Stimulated activated CD8-positive, alpha-beta memory T cell treated with anti-CD3 and anti-CD28 coated beads, Interleukin-7, amount 100 ng/mL, for 4 hours (primary cell): ENCODE measurements around the gene RNF223.
"Not testable (repeated sequence)": the region's sequence is repeated elsewhere in the genome, so short reads cannot be mapped to it uniquely, and the experiment has no call there.

ENCODE experiments used
- DNase-seq, 2 donors: peaks; one replicate each; pipeline ENCODE4 v3.0.0-alpha.2; 2020; ENCODE audit warnings: low read depth in 2 of 2

RNF223 gene

GRCh38 chr1:1060281-1061000 is 13.7 kb downstream of the RNF223 start:
- DNase-seq: no peak

GRCh38 chr1:1059494-1060280 is 14.4 kb downstream of the RNF223 start:
- peak; percentile 81 to 86 for DNase-seq

GRCh38 chr1:1058921-1059493 is 15.1 kb downstream of the RNF223 start:
- peak in 1 of 2 donors; percentile 35 for DNase-seq

DNA sequence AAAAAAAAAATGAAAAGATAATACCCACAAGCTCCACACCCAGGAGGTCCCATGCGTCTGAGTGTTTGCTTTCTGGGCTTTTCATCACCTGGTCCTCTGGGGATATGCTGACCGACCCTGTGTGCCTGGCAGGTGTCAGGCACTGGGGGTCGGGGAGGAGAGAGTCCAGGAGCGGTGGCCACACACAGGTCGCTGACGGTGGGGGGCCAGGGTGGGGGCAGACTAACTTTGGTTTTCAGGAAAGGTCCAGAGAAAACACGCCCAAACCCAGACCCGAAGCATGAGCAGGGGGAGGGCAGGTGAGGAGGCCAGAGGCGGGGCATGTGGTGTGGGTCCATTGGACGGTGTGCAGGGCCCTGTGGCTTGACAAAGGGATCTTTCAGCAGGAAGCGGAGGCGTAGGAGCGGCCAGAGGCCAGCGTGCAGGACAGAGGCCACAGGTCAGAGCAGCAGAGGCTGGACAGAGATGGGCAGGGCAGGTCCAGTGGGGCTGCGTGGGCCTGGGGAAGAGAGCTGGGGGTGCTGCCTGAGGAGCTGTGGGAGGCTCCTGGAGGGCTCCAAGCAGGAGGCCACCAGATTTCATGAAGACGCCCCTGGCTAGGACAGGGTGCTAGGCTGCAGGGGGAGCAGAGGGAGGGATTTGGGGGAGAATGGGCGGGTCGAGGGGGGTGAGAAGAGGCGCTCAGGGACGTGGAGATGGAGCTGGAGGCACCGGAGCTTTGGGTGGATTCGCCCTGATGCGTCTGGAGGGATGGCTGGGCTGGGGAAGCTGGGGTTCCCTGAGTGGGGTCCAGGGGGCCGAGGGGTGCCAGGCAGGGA is 15.8 kb downstream of the RNF223 start:
- DNase-seq: no peak

- DNase-seq: not testable (repeated sequence)
These were observed 16.4 kb downstream of the RNF223 start for GRCh38 chr1:1057769-1058087.

DNA sequence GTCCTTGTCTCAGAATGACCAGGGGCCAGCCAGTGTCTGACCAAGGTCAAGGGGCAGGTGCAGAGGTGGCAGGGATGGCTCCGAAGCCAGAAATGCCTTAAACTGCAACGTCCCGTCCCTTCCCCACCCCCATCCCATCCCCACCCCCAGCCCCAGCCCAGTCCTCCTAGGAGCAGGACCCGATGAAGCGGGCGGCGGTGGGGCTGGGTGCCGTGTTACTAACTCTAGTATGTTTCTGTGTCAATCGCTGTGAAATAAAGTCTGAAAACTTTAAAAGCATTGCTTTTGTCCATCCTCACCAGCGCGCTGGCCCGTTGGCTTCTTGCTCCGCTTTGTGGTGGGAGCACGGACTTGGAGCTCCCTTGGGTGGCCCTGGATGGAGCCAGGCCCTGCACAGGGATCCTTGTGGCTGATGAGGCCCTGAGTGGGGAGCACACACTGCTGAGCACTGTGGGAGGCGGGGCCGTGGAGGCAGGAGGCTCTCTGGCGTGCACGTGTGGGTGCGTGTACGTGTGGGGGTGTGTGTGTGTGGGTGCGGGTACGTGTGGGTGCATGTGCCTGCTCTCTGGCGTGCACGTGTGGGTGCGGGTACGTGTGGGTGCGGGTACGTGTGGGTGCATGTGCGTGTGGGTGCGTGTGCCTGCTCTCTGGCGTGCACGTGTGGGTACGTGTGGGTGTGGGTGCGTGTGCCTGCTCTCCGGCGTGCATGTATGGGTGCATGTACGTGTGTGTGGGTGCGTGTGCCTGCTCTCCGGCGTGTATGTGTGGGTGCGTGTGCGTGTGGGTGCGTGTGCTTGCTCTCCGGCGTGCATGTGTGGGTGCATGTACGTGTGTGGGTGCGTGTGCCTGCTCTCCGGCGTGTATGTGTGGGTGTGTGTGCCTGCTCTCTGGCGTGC is 18.0 kb downstream of the RNF223 start:
- no peak for DNase-seq

DNA sequence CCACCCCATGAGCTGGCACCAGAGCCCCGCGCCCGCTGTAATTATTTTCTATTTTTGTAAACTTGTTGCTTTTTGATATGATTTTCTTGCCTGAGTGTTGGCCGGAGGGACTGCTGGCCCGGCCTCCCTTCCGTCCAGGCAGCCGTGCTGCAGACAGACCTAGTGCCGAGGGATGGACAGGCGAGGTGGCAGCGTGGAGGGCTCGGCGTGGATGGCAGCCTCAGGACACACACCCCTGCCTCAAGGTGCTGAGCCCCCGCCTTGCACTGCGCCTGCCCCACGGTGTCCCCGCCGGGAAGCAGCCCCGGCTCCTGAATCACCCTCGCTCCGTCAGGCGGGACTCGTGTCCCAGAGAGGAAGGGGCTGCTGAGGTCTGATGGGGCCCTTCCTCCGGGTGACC is 19.1 kb downstream of the RNF223 start:
- no peak for DNase-seq

DNA sequence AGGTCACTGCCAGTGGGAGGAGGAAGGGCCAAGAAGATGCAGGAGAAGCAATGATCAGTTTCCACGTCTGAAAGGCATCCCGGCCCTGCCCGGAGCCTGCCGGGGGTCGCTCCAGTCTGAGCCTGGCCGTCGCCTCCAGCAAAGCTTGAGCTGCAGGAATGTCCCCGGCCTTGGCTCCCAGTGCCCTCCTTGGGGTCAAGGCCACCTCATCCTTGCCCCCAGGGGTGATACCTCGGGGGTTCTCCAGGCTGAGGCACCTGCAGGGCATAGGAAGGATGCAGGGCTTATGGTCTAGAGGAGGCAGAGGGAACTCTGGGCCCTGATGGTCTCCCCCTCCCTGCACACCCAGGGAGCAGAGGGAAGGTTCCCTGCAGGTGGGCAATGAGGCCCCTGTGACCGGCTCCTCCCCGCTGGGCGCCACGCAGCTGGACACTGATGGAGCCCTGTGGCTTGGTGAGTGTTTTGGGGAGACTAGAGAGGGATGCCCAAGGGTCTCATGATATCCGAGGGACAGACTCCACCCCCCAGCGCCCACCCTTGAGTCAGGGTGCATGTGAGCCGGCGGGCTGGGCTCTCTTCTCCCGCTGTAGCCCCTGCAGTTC is 19.9 kb downstream of the RNF223 start:
- no peak for DNase-seq

DNA sequence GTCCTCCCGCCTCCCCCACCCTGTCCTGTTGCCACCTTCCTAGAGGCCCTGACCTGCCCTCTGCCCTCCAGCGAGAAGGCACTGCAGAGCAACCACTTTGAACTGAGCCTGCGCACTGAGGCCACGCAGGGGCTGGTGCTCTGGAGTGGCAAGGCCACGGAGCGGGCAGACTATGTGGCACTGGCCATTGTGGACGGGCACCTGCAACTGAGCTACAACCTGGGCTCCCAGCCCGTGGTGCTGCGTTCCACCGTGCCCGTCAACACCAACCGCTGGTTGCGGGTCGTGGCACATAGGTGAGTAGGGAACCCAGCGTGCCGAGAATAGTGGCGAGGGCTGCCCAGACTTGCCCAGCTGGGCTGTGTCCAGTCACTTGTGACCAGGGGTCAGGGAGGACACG is 20.4 kb downstream of the RNF223 start:
- no peak for DNase-seq

DNA sequence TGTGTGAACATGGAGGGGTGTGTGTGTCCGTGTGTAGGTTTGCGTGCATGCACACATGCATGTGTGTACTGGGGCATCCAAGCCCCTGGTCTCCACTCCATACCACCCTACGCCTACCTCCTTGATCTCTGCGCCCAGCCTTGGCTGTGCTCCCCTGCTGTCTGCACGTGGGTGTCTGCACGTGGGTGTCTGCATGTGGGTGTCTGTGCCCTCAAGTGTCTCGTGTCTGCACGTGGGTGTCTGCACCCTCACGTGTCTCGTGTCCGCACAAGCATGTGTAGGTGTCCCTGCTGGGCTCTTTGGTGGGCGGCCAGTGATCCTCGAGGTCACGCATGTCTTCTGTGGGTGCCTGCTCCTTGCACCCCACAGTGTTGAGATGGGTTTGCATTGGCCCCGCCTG is 21.1 kb downstream of the RNF223 start:
- no peak for DNase-seq

- DNase-seq: no peak
These were observed 21.9 kb downstream of the RNF223 start for GRCh38 chr1:1052003-1052840.

DNA sequence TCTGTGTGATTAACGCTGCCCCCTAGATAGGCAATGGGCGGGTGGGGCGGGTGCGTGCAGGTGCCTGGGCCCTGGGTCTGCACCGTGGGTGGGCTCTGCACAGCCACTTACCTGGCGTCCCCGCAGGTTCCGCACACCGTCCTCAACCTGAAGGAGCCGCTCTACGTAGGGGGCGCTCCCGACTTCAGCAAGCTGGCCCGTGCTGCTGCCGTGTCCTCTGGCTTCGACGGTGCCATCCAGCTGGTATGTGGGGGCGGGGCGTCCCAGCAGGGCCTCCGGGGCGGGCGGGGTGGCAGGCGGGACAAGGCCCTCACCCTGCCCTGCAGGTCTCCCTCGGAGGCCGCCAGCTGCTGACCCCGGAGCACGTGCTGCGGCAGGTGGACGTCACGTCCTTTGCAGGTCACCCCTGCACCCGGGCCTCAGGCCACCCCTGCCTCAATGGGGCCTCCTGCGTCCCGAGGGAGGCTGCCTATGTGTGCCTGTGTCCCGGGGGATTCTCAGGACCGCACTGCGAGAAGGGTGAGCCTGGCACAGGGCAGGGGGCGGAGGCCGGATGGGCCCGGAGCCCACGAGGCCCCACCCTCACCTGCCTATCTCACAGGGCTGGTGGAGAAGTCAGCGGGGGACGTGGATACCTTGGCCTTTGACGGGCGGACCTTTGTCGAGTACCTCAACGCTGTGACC is 22.8 kb downstream of the RNF223 start:
- no peak for DNase-seq

DNA sequence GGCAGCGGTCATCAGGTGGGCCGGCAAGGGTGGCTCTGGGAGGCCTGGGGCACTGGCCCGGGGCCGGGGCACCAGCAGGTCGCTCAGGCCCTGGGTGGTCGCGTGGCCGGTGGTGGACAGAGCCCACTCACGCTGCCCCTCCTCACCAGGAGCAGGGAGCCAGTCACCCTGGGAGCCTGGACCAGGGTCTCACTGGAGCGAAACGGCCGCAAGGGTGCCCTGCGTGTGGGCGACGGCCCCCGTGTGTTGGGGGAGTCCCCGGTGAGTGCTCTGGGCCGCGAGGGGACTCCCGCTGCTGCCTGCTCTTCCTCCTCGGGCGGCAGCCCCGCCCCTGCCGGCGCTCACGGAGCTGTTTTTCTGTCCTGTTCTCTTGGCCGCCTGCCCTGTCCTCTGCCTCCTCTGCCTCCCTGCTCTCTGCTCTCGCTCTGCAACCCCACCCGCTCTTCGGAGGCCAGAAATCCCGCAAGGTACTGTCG is 23.5 kb downstream of the RNF223 start:
- no peak for DNase-seq

- no peak for DNase-seq
These were observed 24.6 kb downstream of the RNF223 start for GRCh38 chr1:1049318-1050165.

DNA sequence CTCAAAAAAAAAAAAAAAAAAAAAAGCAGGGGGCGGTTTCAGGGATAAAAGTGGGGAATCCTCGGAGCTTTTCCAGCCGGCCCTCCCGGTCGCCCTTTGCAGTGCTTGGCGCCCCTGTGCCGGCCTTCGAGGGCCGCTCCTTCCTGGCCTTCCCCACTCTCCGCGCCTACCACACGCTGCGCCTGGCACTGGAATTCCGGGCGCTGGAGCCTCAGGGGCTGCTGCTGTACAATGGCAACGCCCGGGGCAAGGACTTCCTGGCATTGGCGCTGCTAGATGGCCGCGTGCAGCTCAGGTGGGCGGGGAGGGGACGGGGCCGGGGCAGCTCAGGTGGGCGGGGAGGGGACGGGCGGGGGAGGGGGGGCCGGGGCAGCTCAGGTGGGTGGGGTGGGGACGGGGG is 25.3 kb downstream of the RNF223 start:
- no peak for DNase-seq

DNA sequence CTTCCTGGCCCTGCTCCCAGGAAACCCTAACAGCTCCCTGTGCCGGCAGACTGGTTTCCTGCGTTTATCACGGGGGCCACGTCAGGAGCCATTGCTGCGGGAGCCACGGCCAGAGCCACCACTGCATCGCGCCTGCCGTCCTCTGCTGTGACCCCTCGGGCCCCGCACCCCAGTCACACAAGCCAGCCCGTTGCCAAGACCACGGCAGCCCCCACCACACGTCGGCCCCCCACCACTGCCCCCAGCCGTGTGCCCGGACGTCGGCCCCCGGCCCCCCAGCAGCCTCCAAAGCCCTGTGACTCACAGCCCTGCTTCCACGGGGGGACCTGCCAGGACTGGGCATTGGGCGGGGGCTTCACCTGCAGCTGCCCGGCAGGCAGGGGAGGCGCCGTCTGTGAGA is 26.1 kb downstream of the RNF223 start:
- no peak for DNase-seq

DNA sequence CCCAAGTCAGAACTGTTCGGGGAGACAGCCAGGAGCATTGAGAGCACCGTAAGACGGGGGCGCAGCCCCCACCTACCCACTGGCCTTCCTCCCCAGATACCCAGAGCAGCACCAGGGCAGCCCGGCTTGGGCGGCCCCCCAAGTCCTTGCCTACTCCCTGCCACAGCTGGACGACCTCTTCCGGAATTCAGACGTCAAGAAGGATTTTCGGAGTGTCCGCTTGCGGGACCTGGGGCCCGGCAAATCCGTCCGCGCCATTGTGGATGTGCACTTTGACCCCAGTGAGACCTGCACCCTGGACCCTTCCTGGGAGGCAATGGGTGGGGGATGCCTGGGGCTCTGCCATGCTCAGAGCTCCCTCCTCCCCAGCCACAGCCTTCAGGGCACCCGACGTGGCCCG is 26.7 kb downstream of the RNF223 start:
- no peak for DNase-seq

DNA sequence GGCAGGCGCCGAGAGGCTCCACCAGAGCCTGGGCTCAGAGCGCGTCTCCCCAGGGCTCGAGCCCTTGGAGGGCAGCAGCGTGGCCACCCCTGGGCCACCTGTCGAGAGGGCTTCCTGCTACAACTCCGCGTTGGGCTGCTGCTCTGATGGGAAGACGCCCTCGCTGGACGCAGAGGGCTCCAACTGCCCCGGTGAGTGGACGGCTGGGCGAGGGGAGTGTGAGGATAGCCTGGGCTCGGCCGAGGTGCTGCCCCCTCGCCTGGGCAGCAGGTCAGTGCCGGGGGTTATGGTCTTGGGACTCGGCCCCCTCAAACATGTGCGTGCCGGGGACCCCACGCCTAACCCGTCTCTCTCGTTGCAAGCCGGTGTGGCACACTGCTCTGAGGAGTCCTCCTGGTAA is 27.3 kb downstream of the RNF223 start:
- no peak for DNase-seq
